Adipose tissue (tissue), 3 donors: ENCODE data around the gene LGALS1. TPM values are rescaled to one million over a fixed set of nuclear protein-coding genes. Genes with fewer than 3 reads are reported as not detected.
A peak's percentile ranks its signal among the peaks of the same experiment; 100 is the strongest.

Source experiments
- H3K27ac ChIP-seq: one replicate; pipeline ENCODE4 v1.5.1; 2013; ENCODE audit warnings: low read depth, low read length
- WGBS, 3 donors: extraction: QIAGEN DNeasy Blood & Tissue Kit; methylation state at CpG; one replicate each; pipeline ENCODE4 v1.1.7; 2013; 5-methylcytosine and 5-hydroxymethylcytosine counted together
- polyA plus RNA-seq, 3 donors: library from polyadenylated mRNA; stranded (reverse); fragments of 200-250 nt; gene quantifications; one replicate each; pipeline ENCODE4 v1.2.3, GENCODE V29; 2013
- donor health status: healthy with polysubstance abuse.
- donor health status: Bipolar disorder and iron deficiency.
- donor health status: healthy.

Gene LGALS1
- 1,000 to 10,000 TPM in 2 of 3 donors, 100 to 1,000 TPM in 1; 418 to 4,149 (median 2,198) TPM for polyA plus RNA-seq

DNA sequence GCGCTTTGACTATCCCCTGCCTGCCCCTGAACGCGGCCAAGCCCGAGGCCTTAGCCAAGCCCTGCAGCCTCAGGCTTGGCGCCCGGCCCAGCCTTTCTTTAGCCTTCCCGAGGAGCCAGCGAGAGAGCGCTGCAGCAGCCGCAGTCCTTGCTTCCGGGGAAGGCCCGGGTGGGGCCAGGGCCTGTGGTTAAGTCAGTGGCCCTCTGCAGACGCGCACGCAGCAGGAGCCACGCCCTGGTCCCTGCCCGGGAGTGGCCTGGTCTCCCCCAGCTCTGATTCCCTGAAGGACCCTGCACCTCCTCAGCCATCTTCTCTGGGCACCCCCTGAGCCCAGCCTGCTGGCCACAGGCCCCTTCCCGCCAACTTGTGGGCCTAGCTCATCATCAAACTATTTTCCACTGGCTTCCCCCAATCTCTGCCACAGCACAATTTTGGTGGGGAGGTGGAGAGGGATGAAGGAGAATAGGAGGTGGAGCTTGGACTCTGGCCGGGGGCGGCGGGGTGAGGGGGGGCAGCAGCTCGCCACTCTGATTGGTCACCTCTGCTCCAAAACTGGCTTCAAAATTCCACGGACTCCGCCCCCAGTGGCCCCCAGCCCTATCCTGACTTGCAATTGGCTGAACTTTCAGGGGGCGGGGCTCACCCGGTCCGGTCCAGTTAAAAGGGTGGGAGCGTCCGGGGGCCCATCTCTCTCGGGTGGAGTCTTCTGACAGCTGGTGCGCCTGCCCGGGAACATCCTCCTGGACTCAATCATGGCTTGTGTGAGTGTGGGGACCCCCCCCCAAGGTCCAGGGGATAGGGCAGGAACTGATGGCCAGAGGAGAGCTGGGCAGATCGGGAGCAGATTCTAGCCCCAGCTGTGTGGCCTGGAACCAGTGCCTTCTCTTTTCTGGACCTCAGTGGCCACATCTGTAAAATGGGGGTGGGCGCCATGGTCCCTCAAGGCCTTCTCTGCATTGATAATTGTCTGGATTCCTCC, at the start of gene LGALS1:
Gene LGALS1 (plus strand): TSS at position 686 of the 979 bp plus-strand sequence. CDS start 67 bp downstream, at position 753.
- peak within 1 kb of the TSS; percentile 51 for H3K27ac ChIP-seq
- WGBS, 3 donors = 6 to 15% (median 7%) methylated on average over 34 of the region's 34 CpGs

DNA sequence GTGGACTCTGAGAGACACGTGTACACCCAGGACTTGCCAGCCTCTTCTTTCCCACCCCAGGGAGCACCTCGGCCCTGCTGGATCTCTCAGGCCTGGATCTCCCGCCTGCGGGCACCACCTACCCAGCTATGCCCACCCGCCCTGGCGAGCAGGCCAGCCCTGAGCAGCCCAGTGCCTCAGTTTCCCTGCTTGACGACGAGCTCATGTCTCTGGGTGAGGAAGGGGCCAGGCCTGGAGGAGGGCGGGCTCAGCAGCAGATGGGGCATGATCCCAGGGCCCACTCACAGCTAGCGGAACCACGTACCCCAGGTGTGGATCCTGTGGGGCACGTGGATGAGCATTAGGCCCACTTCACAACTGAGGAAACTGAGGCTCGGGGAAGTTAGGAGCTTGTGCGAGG, 49.7 kb upstream of the LGALS1 start:
- WGBS, 3 donors = 75 to 94% (median 86%) methylated on average over 14 of the region's 14 CpGs

DNA sequence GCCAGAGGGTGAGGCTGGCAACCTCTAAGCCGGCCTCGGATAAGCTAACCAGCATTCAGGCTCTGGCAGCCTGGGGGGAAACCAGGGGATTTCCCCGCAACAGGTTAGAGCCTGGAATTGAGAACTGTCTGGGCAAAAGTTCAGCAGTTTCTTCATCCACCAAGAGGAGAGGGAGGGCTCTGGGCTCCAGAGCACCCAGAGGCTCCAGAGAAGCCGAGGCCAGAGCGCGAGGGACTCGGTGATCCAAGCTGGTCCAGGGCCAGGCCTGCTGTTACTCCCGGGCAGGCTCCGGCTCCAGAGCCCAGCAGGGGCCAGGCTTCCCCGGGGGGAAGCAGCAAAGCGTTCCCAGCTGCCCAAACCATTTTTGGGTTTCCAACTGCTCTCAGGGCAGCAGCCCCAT, 49.3 kb upstream of the LGALS1 start:
- no peak overlapping the region for H3K27ac ChIP-seq
- 58 to 90% (median 61%) methylated on average over 11 of the region's 11 CpGs for WGBS, 3 donors

More for the DNA sequence above, 49.7 kb upstream of the LGALS1 start:
- no peak overlapping the region for H3K27ac ChIP-seq

DNA sequence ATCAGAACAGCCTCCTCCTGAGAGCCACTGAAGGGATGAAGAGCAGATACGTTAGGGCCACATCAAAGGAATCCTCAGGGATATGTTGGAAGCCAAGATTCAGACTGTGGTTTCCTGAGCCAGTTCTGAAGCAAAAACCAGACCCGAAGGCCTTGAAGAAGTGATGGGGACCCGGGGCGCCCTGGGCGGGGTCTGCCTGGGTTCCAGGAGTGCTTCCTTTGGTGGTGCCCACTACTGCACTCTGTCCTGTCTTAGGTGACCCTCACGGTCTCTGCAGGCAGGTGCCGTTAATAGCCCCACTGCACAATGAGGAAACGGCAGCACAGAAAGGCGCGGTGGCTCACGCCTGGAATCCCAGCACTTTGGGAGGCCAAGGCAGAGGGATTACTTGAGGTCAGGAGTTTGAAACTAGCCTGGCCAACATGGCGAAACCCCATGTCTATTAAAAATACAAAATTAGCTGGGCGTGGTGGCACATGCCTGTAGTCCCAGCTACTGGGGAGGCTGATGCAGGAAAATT, 48.8 kb upstream of the LGALS1 start:
- H3K27ac ChIP-seq = no peak overlapping the region
- WGBS, 3 donors = 62 to 83% (median 67%) methylated on average over 13 of the region's 13 CpGs

DNA sequence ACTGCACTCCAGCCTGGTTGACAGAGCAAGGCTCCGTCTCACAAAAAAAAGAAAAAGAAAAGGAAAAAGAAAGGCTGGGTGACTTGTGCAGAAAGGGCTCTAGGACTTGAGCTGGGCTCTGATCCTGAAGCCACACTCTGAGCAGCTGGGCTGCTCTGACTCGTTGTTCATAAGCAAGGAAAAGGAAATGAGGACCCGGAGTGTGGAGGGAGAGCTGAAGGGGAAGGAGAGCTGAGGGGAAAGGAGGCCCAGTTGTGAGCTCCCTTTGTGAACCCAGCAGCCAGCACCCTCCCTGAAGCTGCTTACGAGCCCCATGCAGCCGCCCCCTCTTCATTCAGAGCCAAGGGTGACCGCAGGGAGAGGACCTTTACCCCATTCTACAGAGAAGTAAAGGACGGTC, 48.3 kb upstream of the LGALS1 start:
- H3K27ac ChIP-seq = no peak overlapping the region
- 41 to 76% (median 48%) methylated on average over 7 of the region's 7 CpGs for WGBS, 3 donors

DNA sequence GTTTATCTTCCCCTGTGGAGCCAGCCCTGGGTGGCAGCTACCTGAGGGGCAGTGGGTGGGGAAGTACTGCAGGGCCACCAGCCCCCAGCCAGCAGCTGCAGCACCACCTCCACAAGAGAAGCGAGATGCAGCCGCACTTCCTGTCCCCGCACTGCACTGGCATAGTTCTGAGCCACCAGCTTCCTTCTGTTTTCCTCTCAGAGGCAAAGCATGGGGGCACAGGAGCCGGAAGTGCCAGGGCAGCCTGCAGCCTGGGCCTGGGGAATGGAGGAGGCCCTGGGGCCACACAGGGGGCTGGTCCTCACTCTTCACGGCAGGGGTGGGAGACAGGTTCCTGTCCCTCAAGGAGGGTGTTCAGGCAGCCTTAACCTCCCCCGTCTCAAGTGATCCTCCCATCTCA, 47.9 kb upstream of the LGALS1 start:
- 44 to 72% (median 48%) methylated on average over 6 of the region's 6 CpGs for WGBS, 3 donors
- no peak overlapping the region for H3K27ac ChIP-seq

DNA sequence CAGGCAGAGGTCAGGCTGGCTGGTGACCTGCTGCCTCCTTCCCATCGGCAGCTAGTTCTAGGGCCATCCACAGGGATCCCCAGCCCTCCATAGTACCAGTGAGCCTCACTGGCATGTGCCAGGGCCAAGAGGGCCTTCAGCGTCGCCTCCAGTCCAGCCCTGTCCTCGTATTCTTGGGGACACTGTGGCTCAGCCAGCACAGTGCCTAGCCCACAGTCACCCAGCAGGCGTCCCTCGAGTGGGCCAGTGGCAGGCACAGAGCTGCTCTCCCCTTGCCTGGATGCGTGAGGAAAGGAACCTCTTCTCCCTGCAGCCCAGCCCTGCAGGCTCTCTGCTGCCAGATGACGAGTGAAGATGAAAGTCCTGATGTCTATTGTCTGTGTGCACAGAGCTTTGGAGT, 46.6 kb upstream of the LGALS1 start:
- 84 to 92% (median 92%) methylated on average over 8 of the region's 8 CpGs for WGBS, 3 donors
- H3K27ac ChIP-seq = no peak overlapping the region

DNA sequence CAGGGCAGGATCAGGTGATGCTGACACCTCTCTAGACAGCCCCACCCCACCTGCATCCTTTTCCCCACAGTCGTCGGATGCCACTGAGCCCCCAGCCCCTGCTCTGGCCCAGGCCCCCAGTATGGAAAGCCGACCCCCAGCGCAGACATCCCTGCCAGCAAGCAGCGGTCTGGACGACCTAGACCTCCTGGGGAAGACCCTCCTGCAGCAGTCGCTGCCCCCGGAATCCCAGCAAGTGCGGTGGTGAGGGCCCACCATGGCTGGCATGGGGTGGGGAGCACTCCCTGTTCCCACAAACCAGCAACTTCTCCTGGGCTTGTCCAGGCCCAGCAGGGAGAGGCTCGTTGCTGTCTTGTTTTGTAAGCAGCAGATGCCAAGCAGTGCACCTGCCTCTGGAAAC, 45.5 kb upstream of the LGALS1 start:
- H3K27ac ChIP-seq = no peak overlapping the region
- WGBS, 3 donors = 87 to 90% (median 89%) methylated on average over 10 of the region's 10 CpGs

DNA sequence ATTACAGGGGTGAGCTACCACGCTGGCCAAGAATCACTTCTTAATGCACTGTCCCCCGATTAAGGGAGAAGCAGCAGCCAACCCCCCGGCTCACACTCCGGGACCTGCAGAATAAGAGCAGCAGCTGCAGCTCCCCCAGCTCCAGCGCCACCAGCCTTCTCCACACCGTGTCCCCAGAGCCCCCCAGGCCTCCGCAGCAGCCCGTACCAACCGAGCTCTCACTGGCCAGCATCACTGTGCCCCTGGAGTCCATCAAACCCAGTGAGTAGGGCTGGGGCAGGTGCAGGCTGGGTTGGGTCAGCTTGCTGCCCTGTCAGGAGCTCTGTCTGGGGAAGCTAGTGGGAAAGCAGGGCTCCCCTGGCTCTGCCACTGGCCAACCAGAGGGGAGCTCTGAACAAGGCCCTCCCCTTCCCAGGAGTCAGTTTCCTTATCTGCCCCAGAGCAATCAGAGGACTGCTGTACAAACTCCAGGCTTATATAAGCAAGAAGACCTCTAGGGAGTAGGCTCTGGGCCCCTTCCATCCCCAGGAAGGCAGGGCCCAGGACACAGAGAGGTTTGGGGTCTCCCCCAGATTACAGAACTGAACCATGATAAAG, 44.5 kb upstream of the LGALS1 start:
- H3K27ac ChIP-seq = no peak overlapping the region
- WGBS, 3 donors = 88 to 94% (median 90%) methylated on average over 9 of the region's 9 CpGs

DNA sequence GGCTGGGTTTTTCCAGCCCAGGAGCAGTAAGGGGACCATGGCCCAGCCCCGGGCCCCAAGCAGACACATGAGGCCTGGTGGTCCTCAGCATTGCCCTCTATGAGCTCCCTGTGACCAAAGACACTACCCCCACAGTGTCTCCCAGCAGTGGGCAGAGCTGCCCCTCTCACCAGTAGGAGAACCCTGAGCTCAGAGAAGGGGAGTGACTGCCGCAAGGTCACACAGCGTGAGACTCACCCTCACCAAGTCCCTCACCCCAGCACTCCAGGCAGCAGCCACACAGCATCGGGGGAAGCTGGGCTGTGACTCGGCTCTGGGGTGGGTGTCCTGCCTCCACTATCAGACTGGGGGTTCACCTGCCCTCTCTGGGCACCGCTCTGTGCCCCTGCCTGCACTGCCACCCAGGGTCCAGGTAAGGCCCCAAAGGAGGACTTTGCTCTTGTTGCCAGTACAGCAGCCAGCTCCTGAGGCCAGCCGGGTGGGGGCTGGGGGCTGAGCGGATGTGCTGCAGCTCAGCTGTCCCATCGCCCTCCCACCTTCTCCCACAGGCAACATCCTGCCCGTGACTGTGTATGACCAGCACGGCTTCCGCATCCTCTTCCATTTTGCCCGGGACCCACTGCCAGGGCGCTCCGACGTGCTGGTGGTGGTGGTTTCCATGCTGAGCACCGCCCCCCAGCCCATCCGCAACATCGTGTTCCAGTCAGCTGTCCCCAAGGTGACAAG, 43.8 kb upstream of the LGALS1 start:
- 83 to 87% (median 84%) methylated on average over 19 of the region's 19 CpGs for WGBS, 3 donors
- no peak overlapping the region for H3K27ac ChIP-seq

DNA sequence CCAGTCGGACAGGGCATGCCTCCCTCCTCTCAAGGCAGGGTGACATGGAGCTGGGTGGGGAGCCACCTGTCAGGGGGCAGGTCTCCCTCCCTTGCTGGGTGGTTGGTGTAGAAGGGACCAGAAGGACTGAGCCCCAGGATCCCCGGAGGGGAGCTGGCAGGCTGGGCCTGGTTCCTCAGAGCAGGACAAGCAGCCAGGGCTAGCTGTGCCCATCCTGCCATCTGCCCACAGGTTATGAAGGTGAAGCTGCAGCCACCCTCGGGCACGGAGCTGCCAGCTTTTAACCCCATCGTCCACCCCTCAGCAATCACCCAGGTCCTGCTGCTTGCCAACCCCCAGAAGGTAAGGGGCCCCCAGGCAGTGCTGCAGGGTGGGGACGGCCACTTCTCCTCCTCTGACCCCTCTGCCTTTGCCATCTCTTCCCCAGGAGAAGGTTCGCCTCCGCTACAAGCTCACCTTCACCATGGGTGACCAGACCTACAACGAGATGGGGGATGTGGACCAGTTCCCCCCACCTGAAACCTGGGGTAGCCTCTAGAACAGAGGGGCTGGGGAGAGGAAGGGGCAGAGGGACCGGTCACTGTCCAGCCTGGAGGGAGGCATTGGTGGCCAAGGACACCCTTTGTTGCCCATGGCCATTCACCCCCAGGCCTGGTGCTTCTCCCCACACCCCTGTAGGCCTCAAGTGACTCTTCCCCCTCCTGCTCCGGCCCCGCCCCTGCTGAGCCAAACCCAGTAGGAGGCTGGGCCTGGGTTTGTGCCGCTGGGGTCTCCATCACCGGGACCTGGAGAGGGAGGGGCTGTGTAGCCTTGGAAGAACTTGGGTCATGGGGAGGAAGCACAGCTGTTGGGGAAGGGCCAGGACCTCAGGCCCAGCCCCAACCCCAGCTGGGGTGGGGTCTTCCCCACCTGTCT, 43.0 kb upstream of the LGALS1 start:
- 67 to 87% (median 70%) methylated on average over 14 of the region's 14 CpGs for WGBS, 3 donors
- H3K27ac ChIP-seq = no peak overlapping the region

DNA sequence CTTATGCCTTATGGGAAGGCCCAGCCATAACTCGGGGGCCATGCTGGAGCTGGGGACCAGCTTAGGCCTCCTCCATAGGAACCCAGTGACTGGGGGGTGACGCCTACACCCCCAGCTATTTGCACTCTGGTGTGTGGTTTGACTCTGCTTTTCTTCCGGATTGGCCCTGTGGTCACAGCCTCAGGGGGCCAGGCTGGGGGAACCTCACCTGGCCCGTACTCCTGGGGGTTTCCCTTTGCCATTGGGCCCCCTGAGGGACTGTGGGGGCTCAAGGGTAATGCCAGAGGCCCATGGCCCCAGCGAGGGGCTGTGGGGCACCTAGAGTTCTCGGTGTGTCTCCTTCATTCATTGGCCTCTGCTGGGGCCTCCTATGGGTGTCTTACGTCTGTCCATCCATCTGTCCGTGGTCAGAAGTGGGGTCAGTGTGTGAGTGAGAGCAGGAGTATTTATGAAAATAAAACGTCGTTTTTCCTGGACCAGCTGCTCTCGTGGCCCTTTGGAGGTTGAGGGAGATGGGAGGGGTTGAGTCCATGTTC, 42.3 kb upstream of the LGALS1 start:
- WGBS, 3 donors = 23 to 69% (median 25%) methylated on average over 11 of the region's 11 CpGs
- H3K27ac ChIP-seq = no peak overlapping the region

DNA sequence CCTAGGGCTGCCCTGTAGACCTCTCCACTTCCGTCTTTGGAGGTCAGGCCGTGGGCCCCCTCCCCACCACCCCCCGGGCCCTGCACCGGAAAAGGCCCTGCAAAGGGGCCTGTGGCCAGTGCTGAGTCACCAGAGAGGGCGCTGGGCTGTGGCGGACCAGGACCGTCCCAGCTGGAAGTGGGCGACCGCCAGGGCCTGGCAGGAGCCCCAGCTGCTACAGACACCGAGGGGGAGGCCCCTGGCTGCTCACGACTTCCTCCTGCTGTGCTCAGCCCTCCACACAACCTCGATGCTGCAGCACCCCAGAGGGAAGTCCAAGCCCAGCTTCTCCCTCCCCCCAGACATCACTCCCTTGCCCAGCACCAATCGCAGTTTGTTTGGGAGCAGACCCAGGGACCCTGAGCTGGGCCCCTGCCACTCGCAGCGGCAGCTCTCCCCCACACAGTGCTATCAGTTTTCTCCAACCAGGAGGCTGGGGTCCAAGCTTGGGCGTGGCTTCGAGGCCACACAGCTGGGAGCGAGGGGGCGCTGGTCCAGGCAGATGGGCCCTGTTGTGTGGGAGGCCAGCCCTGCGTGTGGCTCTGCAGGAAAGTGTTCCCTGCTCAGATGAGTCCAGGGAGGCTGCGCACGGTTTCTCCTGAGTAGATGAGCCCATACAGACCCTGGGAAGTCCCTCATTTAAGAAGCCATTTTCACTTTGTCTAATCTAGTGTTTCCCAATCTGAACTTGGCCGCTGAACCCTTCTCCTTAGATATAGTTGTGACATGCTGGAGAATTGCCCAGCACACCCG, 41.6 kb upstream of the LGALS1 start:
- WGBS, 3 donors = 3 to 34% (median 4%) methylated on average over 23 to 24 of the region's 24 CpGs
- H3K27ac ChIP-seq = no peak overlapping the region

DNA sequence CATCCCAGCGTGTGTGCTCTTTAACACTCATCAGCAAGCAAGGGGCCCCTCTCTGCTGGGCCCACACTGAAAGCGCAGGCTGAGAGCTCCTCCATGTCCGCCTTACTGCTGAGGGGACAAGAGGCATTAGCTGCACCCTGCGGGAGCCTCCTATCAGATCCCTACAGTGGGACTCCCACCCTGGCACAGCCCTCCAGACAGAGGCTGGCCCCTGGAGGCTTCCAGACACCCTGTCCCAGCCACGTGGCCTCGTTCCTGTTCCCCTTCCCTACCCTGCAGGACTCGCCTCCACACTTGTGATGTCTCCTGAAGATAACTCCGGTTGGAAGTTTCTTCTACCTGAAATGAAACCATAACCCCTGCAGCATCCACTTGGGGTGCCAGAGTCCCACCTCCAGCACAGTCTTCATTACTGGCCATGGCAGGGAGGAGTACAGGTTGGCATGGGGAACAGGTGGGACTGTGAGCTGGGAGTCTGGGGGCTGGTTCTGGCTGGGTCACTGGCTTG, 41.0 kb upstream of the LGALS1 start:
- H3K27ac ChIP-seq = no peak overlapping the region
- WGBS, 3 donors = 18 to 56% (median 24%) methylated on average over 8 of the region's 8 CpGs

DNA sequence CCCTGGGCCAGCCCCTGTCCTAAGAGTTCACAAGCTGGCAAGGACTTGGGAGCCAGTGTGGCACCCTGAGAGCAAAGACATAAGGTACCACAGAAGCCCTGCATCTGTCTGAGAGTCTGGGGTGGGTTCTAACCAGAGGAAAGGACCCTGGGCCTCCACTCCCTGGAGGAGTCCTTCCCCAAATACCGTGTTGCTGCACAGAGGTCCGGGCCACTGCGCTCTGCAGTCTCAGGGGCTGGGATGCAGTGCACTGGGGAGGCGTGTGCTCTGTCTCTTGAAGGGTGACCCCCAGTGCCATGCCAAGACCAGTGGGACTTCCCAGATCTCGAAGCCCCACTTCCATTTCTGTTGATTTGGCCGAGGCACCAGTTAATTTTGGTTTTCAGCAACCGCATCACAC, 40.3 kb upstream of the LGALS1 start:
- no peak overlapping the region for H3K27ac ChIP-seq
- 78 to 92% (median 82%) methylated on average over 7 of the region's 7 CpGs for WGBS, 3 donors

DNA sequence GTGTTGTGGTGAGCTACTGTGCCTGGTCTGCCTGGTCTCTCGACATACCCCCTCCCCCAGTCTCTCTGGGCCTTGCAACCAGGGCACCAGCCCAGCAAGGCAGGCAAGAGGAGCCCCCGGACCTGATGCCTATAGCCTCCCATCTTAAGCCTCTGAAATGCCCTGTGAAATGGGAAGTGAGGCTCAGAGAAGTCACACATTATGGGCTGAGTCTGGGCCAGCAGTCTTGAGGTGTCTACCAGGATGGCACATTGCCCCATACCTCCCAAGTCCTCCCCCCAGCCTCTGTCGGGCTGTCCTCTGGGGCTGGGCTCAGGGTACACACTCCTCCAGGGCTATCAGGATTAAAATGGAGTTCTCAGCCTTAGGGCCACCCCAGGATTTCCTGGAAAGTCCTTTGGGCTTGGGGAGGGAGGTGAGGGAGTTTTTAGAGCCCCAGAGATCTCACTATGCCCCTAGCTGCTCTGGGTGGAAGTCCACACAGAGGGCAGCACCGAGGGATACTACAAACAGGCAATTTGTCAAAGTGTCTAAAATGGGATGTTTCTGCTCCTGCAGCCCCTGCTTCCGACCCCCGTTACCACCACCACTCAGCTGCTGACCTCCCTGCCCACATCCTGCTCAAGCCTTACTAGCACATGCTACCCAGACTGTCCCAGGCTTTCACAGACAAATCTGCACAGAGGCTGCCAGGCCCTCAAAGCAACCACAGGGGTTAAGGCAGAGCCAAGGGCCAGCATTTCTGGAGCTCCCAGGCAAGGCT, 39.1 kb upstream of the LGALS1 start:
- H3K27ac ChIP-seq = no peak overlapping the region
- WGBS, 3 donors = 44 to 55% (median 48%) methylated on average over 6 of the region's 6 CpGs
